Nephron (organoid): ENCODE data around the gene DZIP3.

Experiments used
- H3K27ac Mint-ChIP-seq, 3 experiments: 2 replicates each; pipeline ENCODE4 v1.8.0; 2020; ENCODE audit warnings: mixed read lengths in 3 of 3, mild to moderate bottlenecking in 2 of 3, moderate library complexity in 1 of 3
- H3K27me3 Mint-ChIP-seq: 2 replicates; pipeline ENCODE4 v1.8.0; 2021; ENCODE audit warnings: low read depth, mild to moderate bottlenecking, moderate library complexity, mixed read lengths
- H3K36me3 Mint-ChIP-seq: 2 replicates; pipeline ENCODE4 v1.8.0; 2020; ENCODE audit warnings: low read depth, mixed read lengths
- H3K4me1 Mint-ChIP-seq: 2 replicates; pipeline ENCODE4 v1.8.0; 2020; ENCODE audit warnings: mixed read lengths
- H3K4me3 Mint-ChIP-seq, 3 experiments: 2 replicates each; pipeline ENCODE4 v1.8.0; 2020; ENCODE audit warnings: mild to moderate bottlenecking in 3 of 3, mixed read lengths in 3 of 3, moderate library complexity in 2 of 3
- H3K9me3 Mint-ChIP-seq: 2 replicates; pipeline ENCODE4 v1.8.0; 2020; ENCODE audit warnings: mixed read lengths
- TF ChIP-seq, protein P1 (sequence below), 3 experiments: fragments of 200-600 bp; sonication (generic); IDR thresholded peaks; one replicate each; pipeline ENCODE4 v1.5.0; 2021; ENCODE audit warnings: antibody characterized with exemption in 3 of 3; ENCODE audit not compliant: unreplicated experiment in 3 of 3

The DZIP3 gene

DNA sequence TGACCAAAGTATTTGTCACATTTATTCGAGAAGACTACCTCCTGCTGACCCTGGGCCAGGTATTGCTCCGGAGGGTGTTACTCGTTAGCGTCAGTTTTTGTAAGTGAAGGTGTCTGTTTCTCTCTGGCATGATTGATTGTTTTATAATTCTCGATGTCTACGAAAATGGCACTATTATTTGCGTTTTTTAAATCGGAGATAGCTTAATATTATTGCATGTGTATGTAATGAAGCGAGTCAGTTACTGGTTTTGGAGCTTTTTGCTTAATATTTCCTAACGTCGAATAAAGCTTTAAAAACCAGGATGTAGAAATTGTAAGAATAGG is 439 bp downstream of the DZIP3 start:
- Mint-ChIP-seq H3K27me3 (no peaks in the 10 kb centered on the region), H3K27ac (peak overlapping the region; percentile 99 to 100 (median 100)), H3K4me1 (peaks cover 30% of the 10 kb centered on the region), H3K4me3 (peak overlapping the region; percentile 97 to 99 (median 98)), H3K9me3 (no peaks in the 10 kb centered on the region), H3K36me3 (peaks cover 4% of the 10 kb centered on the region)
- TF ChIP-seq, protein P1, sequence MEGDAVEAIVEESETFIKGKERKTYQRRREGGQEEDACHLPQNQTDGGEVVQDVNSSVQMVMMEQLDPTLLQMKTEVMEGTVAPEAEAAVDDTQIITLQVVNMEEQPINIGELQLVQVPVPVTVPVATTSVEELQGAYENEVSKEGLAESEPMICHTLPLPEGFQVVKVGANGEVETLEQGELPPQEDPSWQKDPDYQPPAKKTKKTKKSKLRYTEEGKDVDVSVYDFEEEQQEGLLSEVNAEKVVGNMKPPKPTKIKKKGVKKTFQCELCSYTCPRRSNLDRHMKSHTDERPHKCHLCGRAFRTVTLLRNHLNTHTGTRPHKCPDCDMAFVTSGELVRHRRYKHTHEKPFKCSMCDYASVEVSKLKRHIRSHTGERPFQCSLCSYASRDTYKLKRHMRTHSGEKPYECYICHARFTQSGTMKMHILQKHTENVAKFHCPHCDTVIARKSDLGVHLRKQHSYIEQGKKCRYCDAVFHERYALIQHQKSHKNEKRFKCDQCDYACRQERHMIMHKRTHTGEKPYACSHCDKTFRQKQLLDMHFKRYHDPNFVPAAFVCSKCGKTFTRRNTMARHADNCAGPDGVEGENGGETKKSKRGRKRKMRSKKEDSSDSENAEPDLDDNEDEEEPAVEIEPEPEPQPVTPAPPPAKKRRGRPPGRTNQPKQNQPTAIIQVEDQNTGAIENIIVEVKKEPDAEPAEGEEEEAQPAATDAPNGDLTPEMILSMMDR (IDR thresholded peaks at IDR 0.05; ENCODE audit: unreplicated experiment in 3 of 3) = no peak

DNA sequence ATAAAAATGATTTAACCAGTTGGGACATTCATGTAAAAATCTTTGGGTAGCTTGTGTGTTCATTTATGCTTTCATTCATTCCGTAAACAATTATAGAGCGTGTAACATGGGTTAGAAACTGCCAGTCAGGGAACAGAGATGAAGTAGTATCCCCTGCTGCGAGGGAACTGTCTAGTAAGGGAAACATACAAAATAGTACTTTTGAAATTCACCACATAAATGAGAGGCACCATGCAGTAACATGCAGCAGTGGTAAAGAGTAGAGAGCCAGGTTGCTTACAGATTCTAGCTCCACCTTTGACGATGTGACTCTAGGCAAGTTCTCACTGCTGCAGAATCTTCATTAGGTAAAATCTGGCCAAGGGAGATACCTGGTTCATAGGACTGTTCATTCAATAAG is 938 bp downstream of the DZIP3 start:
- H3K27me3 Mint-ChIP-seq = no peaks in the 10 kb centered on the region
- H3K27ac Mint-ChIP-seq = peak overlapping the region; percentile 99 to 100 (median 100)
- H3K9me3 Mint-ChIP-seq = no peaks in the 10 kb centered on the region
- peak overlapping the region; percentile 97 to 99 (median 98) for H3K4me3 Mint-ChIP-seq
- TF ChIP-seq, protein P1 (IDR thresholded peaks at IDR 0.05; ENCODE audit: unreplicated experiment in 3 of 3) = no peak
- H3K4me1 Mint-ChIP-seq = peaks cover 30% of the 10 kb centered on the region
- H3K36me3 Mint-ChIP-seq = no peaks in the 10 kb centered on the region

DNA sequence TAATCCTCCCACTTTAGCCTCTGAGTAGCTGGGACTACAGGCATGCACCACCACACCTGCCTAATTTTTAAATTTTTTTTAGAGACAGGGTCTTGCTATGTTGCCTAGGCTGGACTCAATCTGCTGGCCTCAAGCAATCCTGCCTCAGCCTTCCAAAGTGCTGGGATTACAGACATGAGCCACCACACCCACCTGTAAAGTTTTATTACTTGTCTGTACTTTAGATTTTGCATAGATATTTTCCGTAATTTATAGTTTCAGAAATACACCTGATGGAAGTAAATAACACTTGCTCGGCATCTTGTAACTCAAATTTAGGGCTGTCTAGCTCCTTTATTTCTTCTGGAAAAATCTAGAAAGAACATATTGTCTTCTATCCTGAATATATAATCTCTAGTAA is 5.8 kb downstream of the DZIP3 start:
- no peaks in the 10 kb centered on the region for H3K36me3 Mint-ChIP-seq
- no peak overlapping the region for H3K4me3 Mint-ChIP-seq
- no peaks in the 10 kb centered on the region for H3K27me3 Mint-ChIP-seq
- H3K9me3 Mint-ChIP-seq = no peaks in the 10 kb centered on the region
- TF ChIP-seq, protein P1 (IDR thresholded peaks at IDR 0.05; ENCODE audit: unreplicated experiment in 3 of 3) = no peak
- peaks cover 16% of the 10 kb centered on the region for H3K4me1 Mint-ChIP-seq
- no peak overlapping the region for H3K27ac Mint-ChIP-seq

DNA sequence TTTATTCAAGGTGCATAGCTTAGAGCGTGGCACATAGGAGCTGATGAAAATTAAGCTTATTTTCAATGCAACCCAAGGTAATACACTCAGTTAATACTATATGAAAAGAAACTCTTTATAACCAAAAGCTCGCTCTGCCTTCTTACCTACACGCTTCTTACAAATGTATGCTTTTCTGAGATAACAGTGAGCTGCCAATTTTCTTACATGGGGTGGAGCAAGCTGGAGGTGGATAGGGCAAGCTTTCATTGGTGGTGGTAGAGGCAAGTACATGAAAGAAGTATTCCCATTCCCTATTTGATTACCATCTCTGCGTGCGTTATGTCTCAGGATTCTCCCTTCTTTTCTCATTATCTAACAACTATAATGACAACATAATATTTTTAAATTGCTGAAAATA is 8.9 kb downstream of the DZIP3 start:
- TF ChIP-seq, protein P1 (IDR thresholded peaks at IDR 0.05; ENCODE audit: unreplicated experiment in 3 of 3) = no peak
- Mint-ChIP-seq H3K36me3 (peaks cover 9% of the 10 kb centered on the region), H3K4me1 (peaks cover 15% of the 10 kb centered on the region), H3K9me3 (no peaks in the 10 kb centered on the region), H3K27me3 (no peaks in the 10 kb centered on the region), H3K27ac (no peak overlapping the region), H3K4me3 (no peak overlapping the region)

DNA sequence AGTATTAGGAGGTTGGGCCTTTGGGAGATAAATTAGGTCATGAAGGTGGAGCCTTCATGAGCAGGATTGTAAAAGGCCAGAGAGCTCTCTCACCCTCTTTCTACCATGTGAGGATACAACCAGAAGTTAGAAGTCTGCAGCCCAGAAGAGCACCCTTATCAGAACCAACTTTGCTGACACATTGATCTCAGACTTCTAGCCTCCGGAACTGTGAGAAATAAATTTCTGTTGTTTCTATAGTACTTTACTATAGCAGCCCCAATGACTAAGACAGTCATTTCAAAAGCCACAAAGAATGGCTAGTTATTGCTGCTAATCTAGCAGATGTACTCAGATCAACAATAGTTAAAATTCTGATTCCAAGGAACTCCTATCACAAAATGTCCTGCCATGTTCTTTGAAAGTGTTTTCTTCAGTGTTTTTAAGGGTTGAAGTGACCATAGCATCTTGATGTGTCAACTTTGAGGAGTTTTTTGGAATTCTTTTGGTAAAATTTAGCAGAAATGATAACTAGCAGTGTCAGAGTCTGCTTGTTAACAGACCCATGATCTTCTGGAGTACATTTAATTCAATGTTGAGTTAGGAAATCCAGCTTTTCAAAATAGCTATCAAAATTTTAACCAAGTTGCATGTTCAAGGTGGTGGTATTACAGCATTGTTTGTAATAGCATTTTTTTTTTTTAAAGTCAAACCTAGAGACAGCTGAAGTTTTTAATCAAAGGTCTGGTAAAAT is 10.3 kb downstream of the DZIP3 start:
- H3K4me1 Mint-ChIP-seq = peaks cover 21% of the 10 kb centered on the region
- peaks cover 9% of the 10 kb centered on the region for H3K36me3 Mint-ChIP-seq
- H3K9me3 Mint-ChIP-seq = no peaks in the 10 kb centered on the region
- no peak overlapping the region for H3K4me3 Mint-ChIP-seq
- TF ChIP-seq, protein P1 (IDR thresholded peaks at IDR 0.05; ENCODE audit: unreplicated experiment in 3 of 3) = no peak
- no peaks in the 10 kb centered on the region for H3K27me3 Mint-ChIP-seq
- H3K27ac Mint-ChIP-seq = no peak overlapping the region
